ENCODE data around the gene PICK1. TPM values are rescaled to one million over a fixed set of nuclear protein-coding genes. Genes with fewer than 3 reads are reported as not detected.
A peak's percentile ranks its signal among the peaks of the same experiment; 100 is the strongest.

PICK1 gene
- total and polyA plus RNA-seq, 2 of the 13 experiments (the other 11 are each of a cell fraction or from before 2014, with no cell fraction given), result 19.3 to 25.3 TPM

DNA sequence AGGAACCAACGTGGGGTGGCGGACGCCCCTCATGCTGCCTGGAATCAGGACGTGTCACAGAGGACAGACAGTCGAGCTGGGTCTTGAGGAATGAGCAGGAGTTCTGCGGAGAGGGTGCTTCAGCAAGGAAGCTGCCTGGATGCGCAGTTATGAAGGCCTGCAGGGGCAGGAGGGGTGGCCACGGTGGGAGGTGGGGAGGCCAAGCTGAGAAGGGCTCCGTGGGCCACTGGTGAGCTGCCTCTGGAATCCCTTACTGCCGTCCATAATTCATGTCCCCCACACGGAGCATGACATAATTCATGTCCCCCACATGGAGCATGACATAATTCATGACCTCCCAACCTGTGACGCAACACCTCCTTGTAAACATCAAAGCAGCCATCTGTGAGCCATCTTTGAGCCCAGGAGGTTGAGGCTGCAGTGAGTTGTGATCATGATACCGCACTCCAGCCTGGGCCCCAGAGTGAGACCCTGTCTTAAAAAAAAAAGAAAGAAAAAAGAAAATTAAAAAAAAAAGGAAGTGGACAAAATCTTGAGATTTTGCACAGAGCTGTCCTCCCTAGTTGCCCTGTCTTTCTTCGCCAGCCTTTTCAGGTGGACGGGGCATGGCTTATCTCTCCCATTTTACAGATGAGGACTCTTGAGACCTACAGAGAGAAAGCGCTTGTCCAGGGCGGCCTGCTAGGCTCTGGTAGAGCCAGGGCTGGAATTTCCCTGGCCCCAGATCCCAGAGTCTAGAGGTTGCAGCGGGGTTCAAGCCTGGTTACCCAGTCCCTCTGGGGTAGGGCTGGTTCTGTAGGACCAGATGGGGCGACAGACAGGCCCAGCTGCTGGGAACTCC lies 24.3 kb upstream of the PICK1 start (continued):
- TF ChIP-seq RELA (CRISPR knock-in tag; IDR thresholded peaks at IDR 0.05) (no peak), NCOA5 (CRISPR knock-in tag; IDR thresholded peaks at IDR 0.05) (no peak), HOXA3 (CRISPR knock-in tag; IDR thresholded peaks at IDR 0.05) (peak; percentile 82), ZBTB20 (CRISPR knock-in tag; IDR thresholded peaks at IDR 0.05; ENCODE audit: borderline replicate concordance, low read depth) (no peak), AFF4 (CRISPR knock-in tag; IDR thresholded peaks at IDR 0.05) (no peak), ZNF33B (CRISPR knock-in tag; IDR thresholded peaks at IDR 0.05) (no peak), HDAC2 (CRISPR knock-in tag; IDR thresholded peaks at IDR 0.05) (peak; percentile 53; the same call in 1 of the 2 replicates), CHD4 (IDR thresholded peaks at IDR 0.05; ENCODE audit: borderline replicate concordance, low read length) (no peak), MEIS1 (CRISPR knock-in tag; IDR thresholded peaks at IDR 0.05; ENCODE audit: borderline replicate concordance) (no peak), SAP130 (CRISPR knock-in tag; IDR thresholded peaks at IDR 0.05; ENCODE audit: low read depth) (peak; percentile 57)
- TF ChIP-seq, protein P1, sequence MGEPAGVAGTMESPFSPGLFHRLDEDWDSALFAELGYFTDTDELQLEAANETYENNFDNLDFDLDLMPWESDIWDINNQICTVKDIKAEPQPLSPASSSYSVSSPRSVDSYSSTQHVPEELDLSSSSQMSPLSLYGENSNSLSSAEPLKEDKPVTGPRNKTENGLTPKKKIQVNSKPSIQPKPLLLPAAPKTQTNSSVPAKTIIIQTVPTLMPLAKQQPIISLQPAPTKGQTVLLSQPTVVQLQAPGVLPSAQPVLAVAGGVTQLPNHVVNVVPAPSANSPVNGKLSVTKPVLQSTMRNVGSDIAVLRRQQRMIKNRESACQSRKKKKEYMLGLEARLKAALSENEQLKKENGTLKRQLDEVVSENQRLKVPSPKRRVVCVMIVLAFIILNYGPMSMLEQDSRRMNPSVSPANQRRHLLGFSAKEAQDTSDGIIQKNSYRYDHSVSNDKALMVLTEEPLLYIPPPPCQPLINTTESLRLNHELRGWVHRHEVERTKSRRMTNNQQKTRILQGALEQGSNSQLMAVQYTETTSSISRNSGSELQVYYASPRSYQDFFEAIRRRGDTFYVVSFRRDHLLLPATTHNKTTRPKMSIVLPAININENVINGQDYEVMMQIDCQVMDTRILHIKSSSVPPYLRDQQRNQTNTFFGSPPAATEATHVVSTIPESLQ (CRISPR knock-in tag; conservative IDR thresholded peaks at IDR 0.05), result no peak
- TF ChIP-seq, protein P2, sequence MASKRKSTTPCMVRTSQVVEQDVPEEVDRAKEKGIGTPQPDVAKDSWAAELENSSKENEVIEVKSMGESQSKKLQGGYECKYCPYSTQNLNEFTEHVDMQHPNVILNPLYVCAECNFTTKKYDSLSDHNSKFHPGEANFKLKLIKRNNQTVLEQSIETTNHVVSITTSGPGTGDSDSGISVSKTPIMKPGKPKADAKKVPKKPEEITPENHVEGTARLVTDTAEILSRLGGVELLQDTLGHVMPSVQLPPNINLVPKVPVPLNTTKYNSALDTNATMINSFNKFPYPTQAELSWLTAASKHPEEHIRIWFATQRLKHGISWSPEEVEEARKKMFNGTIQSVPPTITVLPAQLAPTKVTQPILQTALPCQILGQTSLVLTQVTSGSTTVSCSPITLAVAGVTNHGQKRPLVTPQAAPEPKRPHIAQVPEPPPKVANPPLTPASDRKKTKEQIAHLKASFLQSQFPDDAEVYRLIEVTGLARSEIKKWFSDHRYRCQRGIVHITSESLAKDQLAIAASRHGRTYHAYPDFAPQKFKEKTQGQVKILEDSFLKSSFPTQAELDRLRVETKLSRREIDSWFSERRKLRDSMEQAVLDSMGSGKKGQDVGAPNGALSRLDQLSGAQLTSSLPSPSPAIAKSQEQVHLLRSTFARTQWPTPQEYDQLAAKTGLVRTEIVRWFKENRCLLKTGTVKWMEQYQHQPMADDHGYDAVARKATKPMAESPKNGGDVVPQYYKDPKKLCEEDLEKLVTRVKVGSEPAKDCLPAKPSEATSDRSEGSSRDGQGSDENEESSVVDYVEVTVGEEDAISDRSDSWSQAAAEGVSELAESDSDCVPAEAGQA (IDR thresholded peaks at IDR 0.05; ENCODE audit: low read depth), result peak; percentile 68
- TF ChIP-seq, protein P2 (CRISPR knock-in tag; IDR thresholded peaks at IDR 0.05; ENCODE audit: borderline replicate concordance), result no peak
- TF ChIP-seq, protein P3, sequence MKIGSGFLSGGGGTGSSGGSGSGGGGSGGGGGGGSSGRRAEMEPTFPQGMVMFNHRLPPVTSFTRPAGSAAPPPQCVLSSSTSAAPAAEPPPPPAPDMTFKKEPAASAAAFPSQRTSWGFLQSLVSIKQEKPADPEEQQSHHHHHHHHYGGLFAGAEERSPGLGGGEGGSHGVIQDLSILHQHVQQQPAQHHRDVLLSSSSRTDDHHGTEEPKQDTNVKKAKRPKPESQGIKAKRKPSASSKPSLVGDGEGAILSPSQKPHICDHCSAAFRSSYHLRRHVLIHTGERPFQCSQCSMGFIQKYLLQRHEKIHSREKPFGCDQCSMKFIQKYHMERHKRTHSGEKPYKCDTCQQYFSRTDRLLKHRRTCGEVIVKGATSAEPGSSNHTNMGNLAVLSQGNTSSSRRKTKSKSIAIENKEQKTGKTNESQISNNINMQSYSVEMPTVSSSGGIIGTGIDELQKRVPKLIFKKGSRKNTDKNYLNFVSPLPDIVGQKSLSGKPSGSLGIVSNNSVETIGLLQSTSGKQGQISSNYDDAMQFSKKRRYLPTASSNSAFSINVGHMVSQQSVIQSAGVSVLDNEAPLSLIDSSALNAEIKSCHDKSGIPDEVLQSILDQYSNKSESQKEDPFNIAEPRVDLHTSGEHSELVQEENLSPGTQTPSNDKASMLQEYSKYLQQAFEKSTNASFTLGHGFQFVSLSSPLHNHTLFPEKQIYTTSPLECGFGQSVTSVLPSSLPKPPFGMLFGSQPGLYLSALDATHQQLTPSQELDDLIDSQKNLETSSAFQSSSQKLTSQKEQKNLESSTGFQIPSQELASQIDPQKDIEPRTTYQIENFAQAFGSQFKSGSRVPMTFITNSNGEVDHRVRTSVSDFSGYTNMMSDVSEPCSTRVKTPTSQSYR (CRISPR knock-in tag; IDR thresholded peaks at IDR 0.05; ENCODE audit: borderline replicate concordance), result no peak

All from HepG2 (cell line).